VCaP (cell line): ENCODE measurements around the gene GPR78.

Experiments used
- H3K27ac ChIP-seq: fragments of 450-650 bp; 2 replicates; pipeline ENCODE4 v1.5.1; 2017
- TF ChIP-seq, protein P1 (sequence below): fragments of 450-650 bp; conservative IDR thresholded peaks from 2 replicates; pipeline ENCODE4 v1.5.1; 2017; ENCODE audit warnings: mild to moderate bottlenecking, moderate library complexity

The GPR78 gene

DNA sequence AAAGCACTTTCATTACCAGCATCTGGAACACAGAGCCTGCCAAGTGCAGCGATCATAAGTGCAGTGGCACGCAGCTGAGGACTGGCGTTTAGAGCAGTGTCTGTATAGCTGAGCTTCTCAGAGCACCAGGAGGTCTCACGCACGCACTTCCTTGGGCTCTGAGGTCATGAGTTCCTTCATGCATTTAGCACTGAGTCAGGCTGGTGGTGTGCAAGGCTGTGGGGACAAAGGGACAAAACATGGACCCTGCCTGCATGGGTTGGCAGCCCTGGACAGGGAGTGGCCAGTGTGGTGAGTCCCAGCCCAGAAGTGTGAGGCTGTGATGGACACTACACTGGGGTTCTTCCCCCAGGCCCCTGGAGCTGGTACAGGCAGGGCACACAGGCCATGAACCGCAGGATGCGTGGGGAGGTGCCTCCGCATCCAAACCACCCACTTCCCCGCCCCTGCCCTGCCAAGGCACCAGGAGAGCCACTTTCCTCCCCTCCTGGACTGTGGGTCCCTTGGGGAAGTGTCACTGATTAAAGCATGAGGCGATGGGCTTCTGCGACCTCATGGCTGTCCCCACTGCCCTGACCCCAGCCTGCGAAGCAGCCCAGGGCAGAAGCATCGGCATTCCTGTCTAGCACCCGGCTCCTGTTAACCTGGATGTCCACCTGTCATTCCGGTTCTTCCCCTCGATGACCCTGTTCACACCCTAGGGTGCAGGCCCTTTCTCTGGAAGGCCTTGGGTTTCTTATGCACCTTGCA, 37.2 kb upstream of the GPR78 start:
- no peak overlapping the region for H3K27ac ChIP-seq
- TF ChIP-seq, protein P1, sequence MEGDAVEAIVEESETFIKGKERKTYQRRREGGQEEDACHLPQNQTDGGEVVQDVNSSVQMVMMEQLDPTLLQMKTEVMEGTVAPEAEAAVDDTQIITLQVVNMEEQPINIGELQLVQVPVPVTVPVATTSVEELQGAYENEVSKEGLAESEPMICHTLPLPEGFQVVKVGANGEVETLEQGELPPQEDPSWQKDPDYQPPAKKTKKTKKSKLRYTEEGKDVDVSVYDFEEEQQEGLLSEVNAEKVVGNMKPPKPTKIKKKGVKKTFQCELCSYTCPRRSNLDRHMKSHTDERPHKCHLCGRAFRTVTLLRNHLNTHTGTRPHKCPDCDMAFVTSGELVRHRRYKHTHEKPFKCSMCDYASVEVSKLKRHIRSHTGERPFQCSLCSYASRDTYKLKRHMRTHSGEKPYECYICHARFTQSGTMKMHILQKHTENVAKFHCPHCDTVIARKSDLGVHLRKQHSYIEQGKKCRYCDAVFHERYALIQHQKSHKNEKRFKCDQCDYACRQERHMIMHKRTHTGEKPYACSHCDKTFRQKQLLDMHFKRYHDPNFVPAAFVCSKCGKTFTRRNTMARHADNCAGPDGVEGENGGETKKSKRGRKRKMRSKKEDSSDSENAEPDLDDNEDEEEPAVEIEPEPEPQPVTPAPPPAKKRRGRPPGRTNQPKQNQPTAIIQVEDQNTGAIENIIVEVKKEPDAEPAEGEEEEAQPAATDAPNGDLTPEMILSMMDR: no peak

DNA sequence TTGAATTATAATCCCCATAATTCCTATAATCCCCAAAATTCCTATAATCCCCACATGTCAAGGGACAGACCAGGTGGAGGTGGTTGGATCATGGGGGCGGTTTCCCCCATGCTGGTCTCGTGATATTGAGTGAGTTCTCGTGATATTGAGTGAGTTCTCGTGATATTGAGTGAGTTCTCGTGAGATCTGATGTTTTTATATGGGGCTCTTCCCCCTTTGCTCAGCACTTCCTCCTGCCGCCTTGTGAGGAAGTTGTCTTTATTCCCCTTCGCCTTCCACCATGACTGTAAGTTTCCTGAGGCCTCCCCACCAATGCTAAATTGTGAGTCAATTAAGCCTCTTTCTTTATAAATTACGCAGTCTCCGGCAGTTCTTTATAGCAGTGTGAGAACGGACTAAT, 36.6 kb upstream of the GPR78 start:
- TF ChIP-seq, protein P1: no peak
- no peak overlapping the region for H3K27ac ChIP-seq

DNA sequence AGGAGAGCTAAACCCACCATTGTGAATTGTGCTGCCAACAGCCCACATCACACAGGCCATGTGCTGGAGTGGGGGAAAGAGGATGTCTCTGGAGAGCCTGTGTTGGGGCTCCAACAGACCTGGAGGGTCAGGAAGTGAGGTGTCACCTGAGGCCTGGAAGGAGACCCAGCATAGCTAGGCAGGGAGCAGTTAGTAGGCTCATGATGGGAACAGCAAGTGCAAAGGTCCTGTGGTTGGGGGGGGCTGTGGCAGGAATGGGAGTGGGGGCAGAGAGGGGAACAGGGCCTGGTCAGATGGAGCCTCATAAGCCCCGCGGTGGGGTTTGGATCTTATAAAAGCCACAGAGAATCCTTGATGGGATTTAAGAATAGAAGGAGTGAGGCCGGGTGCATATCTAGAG, 35.9 kb upstream of the GPR78 start:
- TF ChIP-seq, protein P1: no peak
- H3K27ac ChIP-seq: no peak overlapping the region

DNA sequence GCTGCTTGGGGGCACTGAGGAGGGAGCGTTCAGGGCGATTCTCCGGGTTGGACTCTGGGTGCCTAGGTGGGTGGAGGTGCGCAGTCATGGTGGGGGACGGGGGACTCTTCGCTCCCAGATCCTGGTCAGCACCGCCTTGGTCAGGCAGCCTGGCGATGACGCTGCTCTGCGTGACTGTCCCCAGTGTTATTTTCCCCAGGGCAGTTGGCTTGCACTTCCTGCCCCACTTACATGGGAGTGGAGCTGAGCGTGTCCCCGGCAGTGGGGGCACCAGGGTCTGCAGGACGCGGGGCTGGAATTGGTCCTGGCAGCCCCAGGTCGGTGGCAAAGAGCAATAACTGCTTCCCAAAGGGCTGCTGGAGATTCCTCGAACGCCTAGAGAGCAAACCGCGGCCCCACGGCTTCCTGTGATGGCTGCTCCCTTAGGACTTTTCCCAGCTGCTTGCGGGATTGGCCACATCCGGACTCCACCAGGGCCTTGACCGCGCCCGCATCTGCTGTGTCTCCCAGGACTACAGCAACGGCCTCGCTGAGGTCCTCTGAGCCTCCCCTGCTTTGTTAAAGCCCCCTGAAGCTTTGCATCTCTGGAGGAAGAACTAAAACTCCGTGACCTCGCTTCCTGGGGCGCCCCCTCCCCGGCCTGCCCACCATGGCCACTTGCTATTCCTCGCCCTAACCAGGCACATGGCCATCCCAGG, 35.3 kb upstream of the GPR78 start:
- TF ChIP-seq, protein P1: no peak

DNA sequence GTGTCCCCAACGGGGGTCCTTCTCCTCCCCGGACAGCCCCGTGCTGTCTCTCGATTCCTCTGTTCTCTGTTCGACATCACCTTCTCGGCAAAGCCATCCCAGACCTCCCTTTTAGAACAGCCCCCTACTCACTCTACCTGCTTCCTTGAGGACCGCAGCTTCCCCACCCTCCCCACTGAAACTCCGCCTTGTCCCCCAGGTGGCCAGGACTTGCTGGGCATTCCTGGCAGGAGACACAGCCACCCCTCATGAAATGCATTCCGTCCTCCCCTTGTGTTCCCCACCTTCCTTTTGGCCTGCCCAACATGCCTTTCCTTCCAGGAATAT, 34.8 kb upstream of the GPR78 start:
- TF ChIP-seq, protein P1: no peak
- H3K27ac ChIP-seq: no peak overlapping the region

More for the DNA sequence above, 35.3 kb upstream of the GPR78 start:
- H3K27ac ChIP-seq: no peak overlapping the region

DNA sequence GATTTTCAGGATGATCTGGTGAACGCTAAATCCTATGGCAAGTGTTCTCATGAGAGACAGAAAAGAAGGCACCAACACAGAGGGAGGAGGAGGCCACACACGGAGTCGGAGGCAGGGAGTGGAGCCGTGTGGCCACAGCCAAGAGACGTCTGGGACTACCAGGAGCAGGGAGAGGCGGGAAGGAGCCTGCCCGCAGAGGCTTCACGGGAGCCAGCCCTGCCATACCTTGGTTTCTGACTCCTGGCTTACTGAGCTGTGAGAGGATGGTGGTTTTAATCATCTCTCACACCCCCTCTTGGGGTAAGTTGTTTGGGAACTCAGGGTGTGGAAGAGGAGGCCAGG, 33.5 kb upstream of the GPR78 start:
- no peak overlapping the region for H3K27ac ChIP-seq
- TF ChIP-seq, protein P1: no peak

DNA sequence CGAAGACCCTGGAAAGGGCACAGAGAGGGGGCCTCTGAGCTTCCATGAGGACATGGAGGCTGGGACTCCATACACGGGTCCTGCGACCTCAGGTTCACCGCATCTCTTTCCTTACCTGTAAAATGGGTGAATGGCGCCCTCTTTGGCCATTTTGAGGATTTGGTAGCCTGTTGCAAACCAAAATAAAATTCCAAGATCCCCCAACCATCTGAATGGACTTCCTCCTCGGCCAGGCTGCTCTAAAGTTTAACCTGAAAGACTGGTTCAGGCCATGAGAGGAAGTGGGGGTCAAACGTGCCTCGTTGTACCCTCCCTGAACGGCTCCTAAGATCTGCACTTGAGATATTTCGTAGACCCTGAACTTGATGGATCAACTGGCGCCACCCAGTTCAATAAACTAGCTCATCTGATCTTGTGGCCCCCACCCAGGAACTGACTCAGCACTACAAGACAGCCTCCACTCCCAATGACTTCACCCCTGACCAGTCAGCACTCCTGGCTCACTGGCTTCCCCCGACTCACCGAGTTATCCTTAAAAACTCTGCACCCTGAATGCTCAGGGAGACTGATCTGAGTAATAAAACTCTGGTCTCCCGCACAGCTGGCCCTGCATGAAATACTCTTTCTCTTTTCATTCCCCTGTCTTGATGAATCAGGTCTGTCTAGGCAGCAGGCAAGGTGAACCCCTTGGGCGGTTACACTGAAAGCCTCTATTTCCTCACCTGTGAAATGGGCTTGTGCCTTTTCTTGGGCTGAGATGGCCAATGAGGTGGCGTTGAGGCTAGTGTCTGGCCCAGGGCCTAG, 32.9 kb upstream of the GPR78 start:
- no peak overlapping the region for H3K27ac ChIP-seq
- TF ChIP-seq, protein P1: peak; percentile 48
